ENCODE data around the gene SCN4A.
"Not testable (repeated sequence)": the region's sequence is repeated elsewhere in the genome, so short reads cannot be mapped to it uniquely, and the experiment has no call there.

Gene SCN4A

GRCh38 chr17:63937920-63938319 lies 34.8 kb downstream of the SCN4A start:
- DNase-seq (ENCODE audit: low spot score) = no peak

GRCh38 chr17:63937319-63937718 lies 35.4 kb downstream of the SCN4A start:
- no peak for DNase-seq (ENCODE audit: low spot score)

- no peak for DNase-seq (ENCODE audit: low spot score)
Observed at GRCh38 chr17:63934183-63935112, 38.3 kb downstream of the SCN4A start.

DNA sequence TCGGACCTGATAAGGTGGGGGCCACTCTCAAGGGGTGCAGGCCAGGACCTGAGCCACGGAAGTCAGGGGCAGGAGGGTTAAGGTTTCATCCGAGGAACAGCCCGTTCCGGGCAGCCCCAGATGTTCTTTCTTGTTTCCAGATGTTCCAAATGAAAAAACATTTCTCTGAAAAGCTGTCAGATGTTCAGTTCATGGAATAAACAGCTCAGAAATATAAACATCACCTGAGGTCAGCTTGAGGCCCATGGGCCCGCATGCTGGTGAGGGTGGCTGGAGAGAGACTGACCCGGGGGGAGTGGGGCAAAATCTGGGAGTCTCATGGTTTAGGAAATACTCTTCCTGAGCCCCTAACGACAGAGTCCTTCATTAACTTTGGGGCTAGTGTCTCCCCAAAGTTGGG lies 39.1 kb downstream of the SCN4A start:
- DNase-seq (ENCODE audit: low spot score) = no peak

GRCh38 chr17:63932721-63933120 lies 40.0 kb downstream of the SCN4A start:
- DNase-seq (ENCODE audit: low spot score) = no peak

- no peak for DNase-seq (ENCODE audit: low spot score)
Observed at GRCh38 chr17:63931981-63932561, 40.6 kb downstream of the SCN4A start, which contains the start of gene CD79B. TSS of gene CD79B (minus strand) at chr17:63932331. CDS start at chr17:63932261, 70 bp downstream.

DNA sequence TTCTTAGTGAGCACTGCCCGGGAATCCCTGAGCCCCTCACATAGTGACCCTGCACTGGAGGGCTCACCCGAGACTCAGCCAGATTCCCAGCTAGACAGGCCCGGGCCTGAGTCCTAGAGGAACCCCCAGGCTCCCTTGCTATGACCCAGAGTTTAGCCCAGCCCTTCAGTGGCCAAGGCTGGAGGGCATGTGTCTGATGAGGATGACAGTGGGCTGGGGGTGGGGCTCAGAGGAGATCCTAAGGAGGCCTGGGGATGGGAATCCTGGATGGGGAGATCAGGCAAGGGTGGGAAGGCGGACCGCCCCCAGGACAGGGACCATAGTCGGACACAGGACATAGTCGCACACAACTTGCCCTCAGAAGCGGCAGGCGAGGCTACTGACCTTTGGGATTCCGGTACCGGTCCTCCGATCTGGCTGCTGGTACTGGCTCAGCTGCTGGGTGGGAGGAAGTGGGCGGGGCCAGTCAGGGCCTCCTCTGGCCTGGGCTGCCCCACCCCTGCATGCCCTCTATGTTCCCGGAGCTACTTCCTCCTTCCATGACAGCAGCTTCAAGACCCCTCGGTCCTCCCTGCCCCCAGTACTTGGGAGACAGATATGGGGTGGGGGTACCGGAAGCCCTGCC lies 41.7 kb downstream of the SCN4A start:
- DNase-seq (ENCODE audit: low spot score) = no peak

- DNase-seq (ENCODE audit: low spot score) = no peak
Observed at GRCh38 chr17:63929860-63930766, 42.6 kb downstream of the SCN4A start.

- no peak for DNase-seq (ENCODE audit: low spot score)
Observed at GRCh38 chr17:63928966-63929695, 43.6 kb downstream of the SCN4A start.

DNA sequence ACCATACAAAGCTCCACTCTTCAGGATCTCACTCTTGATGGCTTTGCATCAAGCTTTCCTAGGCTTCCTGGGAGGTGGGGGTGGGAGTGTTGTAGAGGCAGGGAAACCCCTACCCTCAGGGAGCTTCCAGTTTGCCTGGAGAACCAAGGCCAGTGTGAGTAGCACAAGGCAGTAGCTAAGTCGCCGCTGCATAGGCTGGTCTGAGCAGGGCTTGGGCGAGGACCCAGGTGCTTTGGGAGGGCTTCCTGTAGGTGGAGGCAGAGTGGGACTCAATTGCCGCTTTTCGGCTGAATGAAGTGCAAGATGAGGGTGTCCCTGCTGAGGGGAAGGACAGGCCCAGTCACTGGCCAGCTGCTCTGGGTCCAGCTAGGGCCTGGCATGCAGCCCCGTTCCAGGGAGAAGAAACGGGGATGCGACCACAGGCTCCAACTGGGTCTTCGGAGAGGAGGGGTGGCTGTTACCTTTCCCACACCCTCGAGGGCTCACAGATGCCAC lies 44.5 kb downstream of the SCN4A start:
- DNase-seq (ENCODE audit: low spot score) = no peak

GRCh38 chr17:63927464-63928171 lies 45.1 kb downstream of the SCN4A start:
- no peak for DNase-seq (ENCODE audit: low spot score)

- no peak for DNase-seq (ENCODE audit: low spot score)
Observed at GRCh38 chr17:63926164-63926563, 46.6 kb downstream of the SCN4A start.

DNA sequence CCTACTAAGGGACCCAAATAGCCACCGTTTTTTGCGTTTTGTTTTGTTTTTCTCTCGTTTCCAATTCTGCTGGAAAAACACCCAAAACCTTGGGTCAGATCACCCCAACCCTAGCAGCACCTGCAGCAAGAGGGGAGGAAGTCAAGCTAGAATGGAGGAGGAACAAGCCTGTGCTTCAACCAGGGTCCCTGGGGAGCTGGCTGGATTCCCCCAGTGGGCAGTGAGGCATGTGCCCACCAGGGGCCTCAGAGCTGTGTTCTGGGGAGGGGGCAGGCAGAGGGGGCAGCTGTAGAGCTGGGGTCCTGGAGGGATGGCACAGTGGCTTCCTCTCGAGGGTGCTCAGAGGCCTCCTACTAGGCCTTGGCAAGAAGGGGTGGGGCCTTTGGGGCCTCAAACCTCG lies 47.1 kb downstream of the SCN4A start:
- no peak for DNase-seq (ENCODE audit: low spot score)

DNA sequence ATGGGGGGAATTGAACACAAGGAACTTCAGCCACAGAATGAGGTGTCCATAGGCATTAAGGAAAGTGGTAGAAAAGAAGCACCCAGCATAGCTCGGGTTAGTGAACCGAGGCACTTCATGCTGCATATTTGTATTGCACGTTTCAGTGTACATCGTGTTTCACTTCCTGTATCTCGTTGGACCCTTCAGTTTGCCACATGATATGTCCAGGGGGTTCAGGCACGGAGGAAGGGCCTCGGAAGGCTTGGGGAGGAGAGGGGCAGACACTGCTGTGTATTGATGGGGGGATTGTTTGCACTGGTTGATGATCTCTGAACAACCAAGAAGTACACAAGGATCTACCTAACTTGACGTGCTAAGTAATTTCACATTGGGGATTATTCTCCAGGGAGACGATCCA lies 50.3 kb downstream of the SCN4A start:
- not testable (repeated sequence) for DNase-seq (ENCODE audit: low spot score)

DNA sequence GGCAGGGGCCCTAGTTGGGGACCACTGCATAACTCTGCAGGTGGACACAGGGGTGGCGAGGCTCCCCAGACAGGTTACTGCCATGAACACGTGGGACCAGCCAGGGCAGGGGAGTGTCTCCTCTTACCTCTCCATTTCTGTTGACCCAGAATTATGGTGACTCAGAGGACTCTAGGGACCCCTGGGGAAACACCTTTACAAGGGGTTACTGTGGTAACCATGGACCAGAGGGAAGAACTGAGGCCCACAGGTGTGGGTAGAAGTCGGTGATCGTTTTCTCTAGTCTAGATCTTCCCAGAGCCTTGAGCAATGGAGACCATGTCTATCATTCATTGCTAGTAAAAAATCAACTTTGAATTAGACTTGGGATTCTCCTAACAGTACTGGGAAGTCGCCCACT lies 51.9 kb downstream of the SCN4A start:
- not testable (repeated sequence) for DNase-seq (ENCODE audit: low spot score)

DNA sequence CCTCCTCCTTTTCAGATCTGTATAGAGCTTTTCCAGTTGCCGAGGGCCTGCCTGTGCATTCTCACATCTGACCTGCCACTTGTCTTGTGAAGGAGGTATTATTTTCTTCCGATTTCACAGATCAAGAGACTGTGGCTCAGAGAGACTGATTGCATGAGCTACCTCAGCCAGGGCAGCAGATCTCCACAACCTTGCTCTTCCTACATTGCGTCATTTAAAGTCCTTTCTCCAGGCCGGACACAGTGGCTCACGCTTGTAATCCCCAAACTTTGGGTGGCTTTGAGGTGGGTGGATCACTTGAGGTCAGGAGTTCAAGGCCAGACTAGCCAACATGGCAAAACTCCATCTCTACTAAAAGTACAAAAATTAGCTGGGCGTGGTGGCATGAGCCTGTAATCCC lies 52.7 kb downstream of the SCN4A start:
- not testable (repeated sequence) for DNase-seq (ENCODE audit: low spot score)

- DNase-seq (ENCODE audit: low spot score) = peak; percentile 51
Observed at GRCh38 chr17:63919311-63919723, 53.4 kb downstream of the SCN4A start.

- DNase-seq (ENCODE audit: low spot score) = not testable (repeated sequence)
Observed at GRCh38 chr17:63918789-63919305, 53.9 kb downstream of the SCN4A start, which contains the start of gene GH1. TSS of gene GH1 (minus strand) at chr17:63918839. CDS start at chr17:63918776, 63 bp downstream.

GRCh38 chr17:63918305-63918704 lies 54.4 kb downstream of the SCN4A start:
- no peak for DNase-seq (ENCODE audit: low spot score)

Measured in SK-N-DZ (cell line).